VCaP (cell line): ENCODE measurements around the gene DCAF15.

Experiments used
- H3K27ac ChIP-seq: fragments of 450-650 bp; 2 replicates; pipeline ENCODE4 v1.5.1; 2017
- CTCF ChIP-seq: fragments of 450-650 bp; conservative IDR thresholded peaks from 2 replicates; pipeline ENCODE4 v1.5.1; 2017; ENCODE audit warnings: mild to moderate bottlenecking, moderate library complexity

Gene DCAF15

GRCh38 chr19:13942023-13942684 lies 10.2 kb upstream of the DCAF15 start:
- H3K27ac ChIP-seq: no peak overlapping the region
- no peak for TF ChIP-seq CTCF

- TF ChIP-seq CTCF: no peak
- no peak overlapping the region for H3K27ac ChIP-seq
Measured at GRCh38 chr19:13946414-13946813, 5.9 kb upstream of the DCAF15 start.

- TF ChIP-seq CTCF: no peak
- H3K27ac ChIP-seq: no peak overlapping the region
Measured at GRCh38 chr19:13951043-13951442, 1.3 kb upstream of the DCAF15 start.

GRCh38 chr19:13951799-13952153 lies 533 bp upstream of the DCAF15 start:
- no peak for TF ChIP-seq CTCF
- H3K27ac ChIP-seq: no peak overlapping the region

- no peak for TF ChIP-seq CTCF
- peak overlapping the region; percentile 79; the same call in 1 of the 2 replicates for H3K27ac ChIP-seq
Measured at GRCh38 chr19:13952931-13953531, 722 bp downstream of the DCAF15 start.

GRCh38 chr19:13954185-13954584 lies 1.9 kb downstream of the DCAF15 start:
- TF ChIP-seq CTCF: no peak
- no peak overlapping the region for H3K27ac ChIP-seq

- TF ChIP-seq CTCF: no peak
- no peak overlapping the region for H3K27ac ChIP-seq
Measured at GRCh38 chr19:13955662-13956364, 3.5 kb downstream of the DCAF15 start.
